ENCODE data around the gene MAGEF1. TPM values are rescaled to one million over a fixed set of nuclear protein-coding genes. Genes with fewer than 3 reads are reported as not detected.

MAGEF1 gene
- total RNA-seq, 4 donors from 2014 or later, result 48.8 to 70.8 (median 63.5) TPM

- H3K4me3 ChIP-seq (replicated peaks in 1 of 3), result no peak overlapping the region
- TF ChIP-seq CTCF (IDR thresholded peaks at IDR 0.05) (no peak), POLR2A (IDR thresholded peaks at IDR 0.05) (no peak)
- no peaks in the 10 kb centered on the region for H3K36me3 ChIP-seq
- DNase-seq, result no peak
- no peak overlapping the region for H3K27ac ChIP-seq
- intact Hi-C loops (cut with DNase I), result no loop called here
- WGBS, 2 donors, result 88 to 96% methylated on average over 7 to 10 of the region's 10 CpGs
- no peaks in the 10 kb centered on the region for H3K9me3 ChIP-seq
- H3K27me3 ChIP-seq, result no peaks in the 10 kb centered on the region
- H3K4me1 ChIP-seq, result no peaks in the 10 kb centered on the region
Measured at GRCh38 chr3:184751204-184752040, 39.6 kb upstream of the MAGEF1 start.

- TF ChIP-seq POLR2A (IDR thresholded peaks at IDR 0.05) (no peak), CTCF (IDR thresholded peaks at IDR 0.05) (no peak)
- intact Hi-C loops (cut with DNase I), result no loop called here
- Histone ChIP-seq H3K27me3 (no peaks in the 10 kb centered on the region), H3K9me3 (no peaks in the 10 kb centered on the region), H3K4me1 (no peaks in the 10 kb centered on the region), H3K4me3 (replicated peaks in 1 of 3) (no peak overlapping the region), H3K36me3 (no peaks in the 10 kb centered on the region), H3K27ac (no peak overlapping the region)
- DNase-seq, result peak; percentile 23 to 56
- WGBS, 2 donors, result 29 to 47% methylated on average over 18 of the region's 18 CpGs
Measured at GRCh38 chr3:184750349-184751083, 38.7 kb upstream of the MAGEF1 start.

GRCh38 chr3:184749168-184749744 is 37.4 kb upstream of the MAGEF1 start:
- intact Hi-C loops (cut with DNase I), result no loop called here
- DNase-seq, result no peak
- H3K9me3 ChIP-seq, result no peaks in the 10 kb centered on the region
- no peaks in the 10 kb centered on the region for H3K36me3 ChIP-seq
- no peak overlapping the region for H3K4me3 ChIP-seq (replicated peaks in 1 of 3)
- no peak for TF ChIP-seq POLR2A (IDR thresholded peaks at IDR 0.05)
- TF ChIP-seq CTCF (IDR thresholded peaks at IDR 0.05), result no peak
- 89 to 91% methylated on average over 2 of the region's 2 CpGs for WGBS, 2 donors
- H3K4me1 ChIP-seq, result no peaks in the 10 kb centered on the region
- no peaks in the 10 kb centered on the region for H3K27me3 ChIP-seq
- H3K27ac ChIP-seq, result no peak overlapping the region

- Histone ChIP-seq H3K4me3 (replicated peaks in 1 of 3) (no peak overlapping the region), H3K27me3 (no peaks in the 10 kb centered on the region), H3K4me1 (no peaks in the 10 kb centered on the region), H3K36me3 (no peaks in the 10 kb centered on the region), H3K27ac (no peak overlapping the region), H3K9me3 (no peaks in the 10 kb centered on the region)
- WGBS, 2 donors, result 72 to 76% methylated on average over 8 of the region's 8 CpGs
- no peak for TF ChIP-seq CTCF (IDR thresholded peaks at IDR 0.05)
- TF ChIP-seq POLR2A (IDR thresholded peaks at IDR 0.05), result no peak
- no peak for DNase-seq
- intact Hi-C loops (cut with DNase I), result no loop called here
Measured at GRCh38 chr3:184748219-184749135, 36.6 kb upstream of the MAGEF1 start.
